ENCODE measurements around the gene C10orf143.

The C10orf143 gene

GRCh38 chr10:130050721-130051120 is 59.9 kb downstream of the C10orf143 start:
- DNase-seq, result no peak

DNA sequence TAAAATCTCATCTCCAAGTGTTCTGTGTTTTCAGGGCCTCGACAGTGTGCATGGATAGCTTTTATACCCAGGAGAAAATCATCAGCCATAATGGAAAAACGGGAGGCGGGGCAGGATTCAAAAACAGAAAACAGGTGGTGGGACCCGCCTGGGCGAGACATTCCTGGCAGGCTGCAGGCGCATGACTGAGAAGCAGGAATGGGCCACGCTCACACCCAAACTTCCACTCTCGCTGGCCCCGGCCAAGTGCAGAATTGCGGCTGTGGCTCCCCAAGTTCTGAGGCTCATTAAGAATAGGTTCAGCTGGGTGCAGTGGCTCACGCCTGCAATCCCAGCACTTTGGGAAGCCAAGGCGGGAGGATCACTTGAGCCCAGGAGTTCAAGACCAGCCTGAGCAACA is 60.6 kb downstream of the C10orf143 start:
- no peak for DNase-seq

DNA sequence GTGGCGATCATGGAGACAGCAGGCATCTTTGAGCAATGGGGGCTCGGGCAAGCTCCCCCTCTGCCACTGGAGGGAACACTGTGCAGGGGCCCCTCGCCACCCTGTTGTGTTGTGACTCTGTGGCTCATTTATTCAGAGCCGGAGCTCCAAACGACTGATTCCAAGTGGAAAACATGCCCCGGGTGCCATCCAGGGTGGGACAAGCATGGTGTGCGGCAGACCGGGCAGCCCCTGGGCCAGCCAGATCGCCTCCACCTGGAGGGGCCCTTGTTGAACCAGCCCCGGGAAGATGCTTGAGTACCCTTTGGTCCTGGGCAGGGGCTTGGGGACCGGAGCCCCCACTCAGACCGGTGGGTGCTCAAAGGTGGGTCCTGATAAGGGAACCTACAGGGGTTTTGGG is 61.4 kb downstream of the C10orf143 start:
- no peak for DNase-seq

- DNase-seq, result no peak
These were observed 62.5 kb downstream of the C10orf143 start for GRCh38 chr10:130048081-130048480.

GRCh38 chr10:130047336-130047735 is 63.3 kb downstream of the C10orf143 start:
- no peak for DNase-seq

GRCh38 chr10:130046591-130046990 is 64.0 kb downstream of the C10orf143 start:
- no peak for DNase-seq

- no peak for DNase-seq
These were observed 64.8 kb downstream of the C10orf143 start for GRCh38 chr10:130045801-130046321.

DNA sequence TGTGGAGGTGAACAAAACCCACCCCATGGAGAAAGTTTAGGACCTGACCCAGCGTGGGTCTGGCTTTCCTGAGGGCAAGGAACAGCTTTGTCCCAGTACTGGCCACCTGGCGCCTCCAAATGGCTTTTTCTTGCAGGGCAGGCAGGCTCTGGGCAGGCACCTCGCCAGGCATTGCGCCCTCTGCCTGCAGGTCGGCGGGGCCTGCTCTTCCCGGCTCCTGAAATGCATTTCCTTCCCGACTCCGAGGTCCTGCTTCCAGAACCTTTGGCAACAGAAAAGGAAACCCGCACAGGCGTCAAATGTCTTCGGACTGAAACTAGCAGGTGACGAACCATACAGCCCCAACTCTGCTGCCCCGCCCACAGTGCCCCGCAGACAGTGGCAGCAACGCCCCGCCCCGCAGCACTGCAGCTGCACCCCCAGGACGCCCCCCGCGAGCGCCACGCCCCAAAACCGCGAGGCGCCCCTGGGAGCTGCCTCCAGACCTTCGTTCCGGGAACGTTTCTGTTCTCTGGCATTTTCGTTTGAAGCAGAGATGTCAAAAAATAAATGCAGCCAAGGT is 65.5 kb downstream of the C10orf143 start:
- DNase-seq, result no peak

DNA sequence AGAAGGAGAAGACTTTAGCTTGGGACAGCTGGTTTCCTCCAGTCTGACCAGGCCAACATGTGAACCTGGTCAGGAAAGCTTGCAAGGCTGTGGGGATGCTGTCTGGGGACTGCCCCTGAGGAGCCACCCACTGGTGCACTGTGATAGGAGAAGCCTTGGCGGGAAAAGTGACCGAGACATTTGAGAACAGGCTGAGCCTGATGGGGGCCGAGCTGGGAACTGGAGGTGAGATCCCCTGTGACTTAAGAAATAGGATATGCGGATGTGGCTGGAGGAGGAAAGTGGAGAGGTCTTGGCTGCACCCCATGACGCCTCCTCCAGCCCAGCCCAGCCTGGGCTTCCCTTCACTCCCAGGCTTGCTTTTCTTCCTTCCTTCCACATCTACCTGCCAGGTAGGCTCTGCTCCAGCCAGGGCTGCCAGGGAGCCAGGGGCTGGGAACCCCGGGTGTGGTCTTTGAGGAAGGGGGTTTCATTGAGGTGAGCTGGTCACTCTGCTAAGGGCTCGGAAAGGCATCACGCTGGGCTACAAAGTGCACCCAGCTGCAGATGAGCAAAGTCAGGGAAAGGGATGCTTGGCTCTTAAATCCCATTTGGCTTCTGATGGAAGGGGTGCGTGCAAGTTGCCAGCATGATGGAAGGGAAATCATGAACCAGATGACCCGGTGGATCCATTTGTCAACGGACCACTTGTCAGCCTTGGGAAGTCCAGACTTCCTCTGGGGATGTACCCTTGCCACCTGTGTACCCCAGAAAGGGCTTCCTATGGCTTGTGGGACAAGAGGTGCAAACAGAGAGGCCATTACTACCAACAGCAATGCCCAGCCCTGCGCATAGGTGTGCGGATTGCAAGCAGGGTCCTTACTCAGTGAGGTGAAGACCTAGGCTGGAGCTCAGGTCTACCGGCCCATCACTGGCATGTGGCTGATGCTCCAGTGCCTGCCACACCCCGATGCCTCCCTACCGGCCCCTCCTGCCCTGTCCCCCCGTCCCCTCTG is 66.3 kb downstream of the C10orf143 start:
- no peak for DNase-seq

DNA sequence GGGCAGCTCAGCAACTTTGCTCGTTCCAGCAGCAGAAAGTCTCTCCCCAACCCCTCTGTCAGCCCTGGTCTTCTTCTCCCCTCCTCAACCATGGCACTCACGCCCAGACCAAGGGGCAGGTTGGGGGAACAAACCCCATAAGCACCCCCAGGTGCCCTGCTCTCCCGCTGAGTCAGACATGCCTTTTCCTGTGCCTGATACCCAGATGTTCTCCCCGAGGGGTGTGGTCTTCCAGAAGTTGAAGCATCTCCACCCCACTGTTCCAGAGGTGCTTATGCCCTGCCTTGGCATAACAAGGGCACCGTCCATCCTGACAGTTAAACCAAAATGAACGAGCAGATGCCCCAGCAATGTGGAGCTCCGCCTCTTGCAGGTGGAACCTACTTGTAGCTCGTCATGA is 67.1 kb downstream of the C10orf143 start:
- DNase-seq, result no peak

DNA sequence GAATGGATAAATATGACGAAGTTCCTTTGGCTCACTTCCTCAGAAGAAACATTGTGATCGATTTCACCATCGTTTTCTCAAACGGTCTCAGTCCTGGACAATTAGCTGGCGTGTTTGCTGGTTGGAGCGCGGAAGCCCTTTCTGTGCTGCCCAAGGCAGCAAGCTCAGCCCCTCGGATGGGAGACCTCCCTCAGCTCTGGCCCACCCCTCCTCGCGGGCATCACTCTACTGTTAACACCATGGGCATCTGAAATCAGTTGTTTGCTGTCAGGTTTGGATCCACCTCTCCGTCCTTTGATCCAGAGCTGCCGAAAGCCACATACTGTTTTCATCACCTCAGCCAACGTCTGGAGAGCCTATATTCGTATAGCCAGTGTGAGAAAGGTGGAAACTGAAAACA is 68.2 kb downstream of the C10orf143 start:
- DNase-seq, result no peak

DNA sequence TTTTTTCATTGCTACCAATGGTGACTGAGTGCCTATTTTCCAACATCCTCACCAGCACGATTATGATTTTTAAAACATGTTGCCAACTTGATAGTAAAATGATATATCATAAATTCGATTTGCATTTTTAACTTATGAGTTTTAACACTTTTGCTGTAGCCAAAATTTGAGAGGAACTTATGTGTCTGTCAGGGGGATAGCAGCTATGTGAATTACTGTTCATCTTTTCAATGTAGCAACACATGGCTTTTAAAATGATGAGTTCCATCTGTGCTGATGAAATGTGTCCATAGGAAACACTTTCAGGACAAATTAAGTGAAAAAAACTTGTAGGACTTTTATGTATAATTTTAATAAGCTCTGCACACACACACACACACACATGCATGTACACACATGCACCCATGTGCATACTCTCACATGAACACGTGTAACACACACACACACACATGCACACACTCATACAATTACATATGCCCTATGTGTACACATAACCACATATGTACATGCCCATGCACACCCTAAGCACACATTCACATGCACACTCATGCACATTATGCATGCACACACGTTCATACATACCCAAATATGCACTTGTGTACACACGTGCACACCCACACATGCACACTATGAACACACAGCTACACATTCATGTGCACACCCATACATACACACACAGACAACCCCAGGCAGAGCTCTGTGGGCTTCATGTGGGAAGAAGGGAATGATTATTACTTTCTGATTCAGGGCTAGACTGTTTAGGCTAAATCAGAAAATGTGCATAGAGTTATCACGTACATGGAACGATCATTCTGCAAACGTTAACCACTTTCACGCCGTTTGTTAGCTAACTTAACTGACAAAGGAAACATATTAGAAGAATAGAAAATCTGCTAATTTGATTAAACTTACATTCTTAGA is 68.9 kb downstream of the C10orf143 start:
- DNase-seq, result no peak

DNA sequence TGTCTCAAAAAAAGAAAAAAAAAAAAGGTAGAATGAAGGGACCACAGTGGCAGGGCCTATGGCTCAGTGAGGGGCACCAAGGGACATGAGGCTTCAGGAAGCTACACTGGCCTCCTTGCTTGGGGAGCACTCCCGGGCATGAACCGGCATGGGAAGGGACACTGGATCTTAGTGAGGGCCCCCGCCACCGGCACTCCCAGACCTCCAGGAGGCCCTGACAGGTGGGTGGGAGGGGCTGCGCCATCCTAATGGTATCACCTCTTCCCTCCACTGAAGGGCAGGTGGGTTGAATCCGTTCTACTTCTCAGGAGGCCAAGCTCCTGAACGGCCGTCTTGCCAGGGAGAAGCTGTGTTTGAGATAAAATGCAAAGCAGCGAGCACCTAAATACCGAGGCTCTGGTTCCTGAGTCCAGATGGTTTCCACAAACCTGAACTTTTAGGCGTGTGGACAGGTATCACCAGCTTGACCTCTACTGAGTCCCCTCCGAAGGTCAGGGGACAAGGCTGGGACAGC is 69.8 kb downstream of the C10orf143 start:
- no peak for DNase-seq

- no peak for DNase-seq
These were observed 70.3 kb downstream of the C10orf143 start for GRCh38 chr10:130040351-130040750.

GRCh38 chr10:130039141-130039540 is 71.5 kb downstream of the C10orf143 start:
- no peak for DNase-seq

DNA sequence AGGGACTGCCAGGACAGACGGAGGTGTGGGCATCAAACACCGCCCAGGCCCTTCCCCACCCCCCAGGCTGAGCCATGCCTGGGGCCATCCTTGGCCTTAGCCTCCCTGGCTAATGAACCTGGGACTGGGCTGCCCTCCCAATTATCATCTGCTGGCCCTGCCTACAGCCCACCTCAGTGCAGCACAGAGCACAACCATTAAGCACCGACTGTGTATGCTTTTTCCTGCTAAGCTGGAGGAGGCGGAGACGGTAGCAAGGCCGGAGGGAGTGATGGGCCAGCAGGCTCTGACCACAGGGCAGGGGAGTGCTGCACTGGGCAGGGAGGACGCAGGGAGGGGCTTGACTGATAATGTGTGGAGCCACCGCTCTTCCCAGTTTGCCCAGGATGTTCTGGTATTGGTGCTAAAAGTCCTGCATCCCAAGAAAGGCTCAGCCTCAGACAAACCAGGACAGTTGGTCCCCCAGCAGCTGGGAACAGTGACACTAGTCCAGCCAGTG is 72.0 kb downstream of the C10orf143 start:
- no peak for DNase-seq

- DNase-seq, result no peak
These were observed 72.5 kb downstream of the C10orf143 start for GRCh38 chr10:130038019-130038555.

- no peak for DNase-seq
These were observed 73.4 kb downstream of the C10orf143 start for GRCh38 chr10:130037169-130037661.

GRCh38 chr10:130036296-130037065 is 74.1 kb downstream of the C10orf143 start:
- no peak for DNase-seq

GRCh38 chr10:130029209-130029608 is 81.4 kb downstream of the C10orf143 start:
- no peak for DNase-seq

DNA sequence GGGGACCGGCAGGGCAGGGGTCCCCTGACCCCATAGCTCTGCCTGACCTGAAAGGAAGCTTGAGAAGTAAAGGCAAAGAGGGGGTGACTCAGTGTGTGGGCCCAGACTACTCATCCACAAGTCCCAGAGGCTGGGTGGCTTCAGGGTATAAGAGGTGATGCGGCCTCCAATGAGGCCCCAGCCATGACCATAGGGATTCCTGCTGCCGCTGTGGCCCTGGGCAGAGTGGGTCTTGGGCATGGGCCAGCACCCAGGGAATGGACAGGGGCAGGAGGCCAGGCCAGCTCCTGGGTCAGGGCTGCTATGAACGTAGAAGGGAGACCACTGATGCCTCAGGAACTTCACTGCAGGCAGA is 82.2 kb downstream of the C10orf143 start:
- DNase-seq, result no peak
